H1 (cell line): ENCODE measurements around the gene THAP4. TPM values are rescaled to one million over a fixed set of nuclear protein-coding genes. Genes with fewer than 3 reads are reported as not detected.

ENCODE experiments used
- polyA plus RNA-seq, 7 experiments: library from polyadenylated mRNA; depleted of rRNA in 3 of 7; stranded (reverse) in 5 of 7; unstranded in 2 of 7; fragments of >200 nt in 5 of 7; fragments of 200-250 nt in 2 of 7; gene quantifications; 1 replicate in 5 of 7; 2 replicates in 1 of 7; 4 replicates in 1 of 7; pipeline versions ENCODE4 v1.2.1 to v1.2.3, GENCODE V29; 2011 to 2013; ENCODE audit warnings: missing spikeins in 2 of 7, mixed read lengths in 2 of 7
- small RNA-seq: library from polyadenylated mRNA; stranded (forward); fragments of <200 nt; extraction: miRNeasy Mini kit (QIAGEN cat#:217004); gene quantifications from one replicate; pipeline ENCODE3, GENCODE V24; 2013; ENCODE audit not compliant: insufficient read depth
- total RNA-seq: library from RNA; stranded (reverse); fragmentation: NEBNext Ultra II Directional; extraction: Animal tissue kit (Norgen Biotek cat#: 25700); gene quantifications from 2 replicates; pipeline ENCODE4 v1.2.1, GENCODE V29; 2021

THAP4 gene
- total and polyA plus RNA-seq, 2 of the 8 experiments (the other 6 are each of a cell fraction or from before 2014, with no cell fraction given): 78.9 to 83.6 TPM

Small RNA genes lying within 50 kb of the gene (small RNA-seq; reads per million reads assigned to genes)
- 29.3 reads per million, percentile 94 among the genes with 10 or more reads in this experiment for gene RNA5SP122

Other genes with a start within 250 kb of the THAP4 start
- 159 and 162 TPM in 2 replicates for gene STK25, start 128.6 kb downstream of the THAP4 start, total RNA-seq
- 546 and 743 TPM in 2 replicates for gene STK25, start 128.6 kb downstream of the THAP4 start, polyA plus RNA-seq (2011; rRNA removed)
- gene BOK, start 78.4 kb downstream of the THAP4 start, total RNA-seq: 33.7 and 34.7 TPM in 2 replicates
- 37.6 and 47.9 TPM in 2 replicates for gene BOK, start 78.4 kb downstream of the THAP4 start, polyA plus RNA-seq (2011; rRNA removed)
- gene ATG4B, start 535 bp upstream of the THAP4 start, total RNA-seq: 93.7 and 103 TPM in 2 replicates
- 155 and 189 TPM in 2 replicates for gene ATG4B, start 535 bp upstream of the THAP4 start, polyA plus RNA-seq (2011; rRNA removed)
- gene DTYMK, start 49.7 kb upstream of the THAP4 start, total RNA-seq: 69.9 and 70.5 TPM in 2 replicates
- 58.3 and 82.3 TPM in 2 replicates for gene DTYMK, start 49.7 kb upstream of the THAP4 start, polyA plus RNA-seq (2011; rRNA removed)
- gene ING5, start 64.9 kb upstream of the THAP4 start, total RNA-seq: 47.4 and 49.7 TPM in 2 replicates
- 41.5 and 42.5 TPM in 2 replicates for gene ING5, start 64.9 kb upstream of the THAP4 start, polyA plus RNA-seq (2011; rRNA removed)
- gene D2HGDH, start 97.5 kb upstream of the THAP4 start, total RNA-seq: 8.1 and 8.3 TPM in 2 replicates
- 3.4 and 9.8 TPM in 2 replicates for gene D2HGDH, start 97.5 kb upstream of the THAP4 start, polyA plus RNA-seq (2011; rRNA removed)
- not detected in 2 replicates for gene GAL3ST2, start 139.7 kb upstream of the THAP4 start, total RNA-seq
- 0.14 TPM in 1 of 2 replicates, not detected in the other for gene GAL3ST2, start 139.7 kb upstream of the THAP4 start, polyA plus RNA-seq (2011; rRNA removed)
- gene NEU4, start 172.0 kb upstream of the THAP4 start, total RNA-seq: 0.50 and 0.82 TPM in 2 replicates
- 0.32 and 0.89 TPM in 2 replicates for gene NEU4, start 172.0 kb upstream of the THAP4 start, polyA plus RNA-seq (2011; rRNA removed)
- gene PDCD1, start 221.7 kb upstream of the THAP4 start, total RNA-seq: 0.48 and 0.73 TPM in 2 replicates
- 1.1 and 1.5 TPM in 2 replicates for gene PDCD1, start 221.7 kb upstream of the THAP4 start, polyA plus RNA-seq (2011; rRNA removed)
- not detected in 2 replicates for gene RTP5, start 232.6 kb upstream of the THAP4 start, total RNA-seq
- gene RTP5, start 232.6 kb upstream of the THAP4 start, polyA plus RNA-seq (2011; rRNA removed): 0.03 TPM in 1 of 2 replicates, not detected in the other